Stimulated activated CD8-positive, alpha-beta memory T cell treated with anti-CD3 and anti-CD28 coated beads, Interleukin-4, amount 100 ng/mL, for 4 hours (primary cell): ENCODE measurements around the gene SLK.

Source experiments
- DNase-seq, 2 donors: peaks; one replicate each; pipeline ENCODE4 v3.0.0-alpha.2; 2020; ENCODE audit warnings: low read depth in 2 of 2, low spot score in 1 of 2

The SLK gene

GRCh38 chr10:104032144-104032775, 65.3 kb downstream of the SLK start:
- DNase-seq = no peak

GRCh38 chr10:104033401-104033930, 66.5 kb downstream of the SLK start:
- no peak for DNase-seq

- DNase-seq = no peak
Measured at GRCh38 chr10:104033966-104034365, 67.0 kb downstream of the SLK start.

- DNase-seq = no peak
Measured at GRCh38 chr10:104034401-104035193, 67.7 kb downstream of the SLK start.

GRCh38 chr10:104035194-104036068, 68.5 kb downstream of the SLK start:
- DNase-seq = no peak

GRCh38 chr10:104036069-104036384, 69.1 kb downstream of the SLK start:
- no peak for DNase-seq

GRCh38 chr10:104036518-104037260, 69.7 kb downstream of the SLK start:
- DNase-seq = no peak

GRCh38 chr10:104037261-104037951, 70.5 kb downstream of the SLK start:
- no peak for DNase-seq

GRCh38 chr10:104038537-104038936, 71.6 kb downstream of the SLK start:
- no peak for DNase-seq

GRCh38 chr10:104038958-104039752, 72.2 kb downstream of the SLK start:
- no peak for DNase-seq

- no peak for DNase-seq
Measured at GRCh38 chr10:104040382-104040781, 73.4 kb downstream of the SLK start.

- no peak for DNase-seq
Measured at GRCh38 chr10:104040862-104041789, 74.2 kb downstream of the SLK start.

- DNase-seq = no peak
Measured at GRCh38 chr10:104041891-104042535, 75.1 kb downstream of the SLK start.

GRCh38 chr10:104043185-104043830, 76.4 kb downstream of the SLK start:
- DNase-seq = no peak

- DNase-seq = no peak
Measured at GRCh38 chr10:104043854-104044253, 76.9 kb downstream of the SLK start.

- DNase-seq = no peak
Measured at GRCh38 chr10:104045151-104046089, 78.5 kb downstream of the SLK start.
